ENCODE measurements around the gene CFAP65.

CFAP65 gene

DNA sequence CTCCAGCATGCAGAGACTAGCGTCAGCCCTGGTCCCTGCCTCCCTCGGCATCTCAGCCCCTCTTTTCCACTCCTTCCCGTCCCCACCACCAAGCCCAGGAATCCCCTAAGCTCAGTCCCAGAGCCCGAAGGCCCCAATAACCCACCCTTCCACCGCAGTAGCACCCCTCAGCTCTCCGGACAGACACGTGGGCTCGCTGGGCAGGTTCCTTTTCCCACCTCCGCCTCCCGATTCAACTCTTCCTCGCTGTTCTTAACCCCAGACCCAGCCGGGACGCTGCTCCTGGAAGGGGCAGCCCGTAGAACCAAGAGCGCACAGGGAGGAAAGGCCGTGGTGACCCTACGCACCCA lies 18.0 kb upstream of the CFAP65 start:
- TF ChIP-seq, protein P1, sequence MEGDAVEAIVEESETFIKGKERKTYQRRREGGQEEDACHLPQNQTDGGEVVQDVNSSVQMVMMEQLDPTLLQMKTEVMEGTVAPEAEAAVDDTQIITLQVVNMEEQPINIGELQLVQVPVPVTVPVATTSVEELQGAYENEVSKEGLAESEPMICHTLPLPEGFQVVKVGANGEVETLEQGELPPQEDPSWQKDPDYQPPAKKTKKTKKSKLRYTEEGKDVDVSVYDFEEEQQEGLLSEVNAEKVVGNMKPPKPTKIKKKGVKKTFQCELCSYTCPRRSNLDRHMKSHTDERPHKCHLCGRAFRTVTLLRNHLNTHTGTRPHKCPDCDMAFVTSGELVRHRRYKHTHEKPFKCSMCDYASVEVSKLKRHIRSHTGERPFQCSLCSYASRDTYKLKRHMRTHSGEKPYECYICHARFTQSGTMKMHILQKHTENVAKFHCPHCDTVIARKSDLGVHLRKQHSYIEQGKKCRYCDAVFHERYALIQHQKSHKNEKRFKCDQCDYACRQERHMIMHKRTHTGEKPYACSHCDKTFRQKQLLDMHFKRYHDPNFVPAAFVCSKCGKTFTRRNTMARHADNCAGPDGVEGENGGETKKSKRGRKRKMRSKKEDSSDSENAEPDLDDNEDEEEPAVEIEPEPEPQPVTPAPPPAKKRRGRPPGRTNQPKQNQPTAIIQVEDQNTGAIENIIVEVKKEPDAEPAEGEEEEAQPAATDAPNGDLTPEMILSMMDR (IDR thresholded peaks at IDR 0.05; ENCODE audit: low read depth, low read length) = no peak
- no peak overlapping the region for H3K27ac ChIP-seq
- H3K36me3 ChIP-seq = no peaks in the 10 kb centered on the region
- H3K9me3 ChIP-seq (ENCODE audit: severe bottlenecking) = peaks cover 3% of the 10 kb centered on the region
- H3K27me3 ChIP-seq (ENCODE audit: insufficient read depth, low read depth, severe bottlenecking) = peaks cover 63% of the 10 kb centered on the region
- DNase-seq = no peak
- H3K4me3 ChIP-seq (ENCODE audit: low read depth, low read length) = peak overlapping the region; percentile 33

DNA sequence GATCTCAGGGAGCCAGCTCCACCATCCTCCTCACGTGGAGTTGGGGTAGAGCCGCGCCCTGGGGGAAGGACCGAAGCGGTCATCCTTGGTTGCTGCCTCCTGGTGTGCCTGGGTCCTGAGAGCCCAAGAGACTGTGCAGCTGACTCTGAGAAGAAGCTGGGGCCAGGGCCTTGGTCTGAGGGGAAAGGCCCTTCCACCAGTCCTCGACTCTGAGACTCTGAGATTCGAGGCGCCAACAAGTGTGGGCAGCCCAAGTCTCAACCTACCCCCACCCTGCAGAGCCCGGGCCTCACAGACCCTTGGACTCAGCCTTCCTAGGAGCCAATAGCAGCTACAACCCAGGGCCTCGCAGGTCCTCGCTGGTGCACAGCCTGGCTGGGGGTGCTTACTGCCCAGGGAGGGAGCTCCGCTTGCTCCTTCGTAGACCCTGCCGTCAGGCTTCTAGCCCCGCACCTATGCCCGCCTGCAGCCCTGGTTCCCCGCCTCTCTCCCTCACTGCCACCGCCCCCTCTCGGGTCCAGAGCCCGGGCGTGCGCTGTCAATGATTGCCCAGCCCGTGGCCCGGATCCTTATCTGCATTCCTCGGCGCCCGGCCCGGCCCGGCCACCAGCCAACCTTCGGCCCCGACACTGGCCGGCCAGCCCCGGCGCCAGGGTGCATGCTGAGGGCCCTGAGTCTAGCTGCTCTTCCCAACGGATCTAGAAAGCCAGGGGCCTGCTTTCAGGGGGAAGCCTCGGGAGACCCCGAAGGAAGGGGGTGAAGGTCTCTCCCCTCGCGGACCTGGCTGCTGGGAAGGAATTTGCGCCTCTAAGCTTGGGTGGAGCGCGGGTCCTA lies 17.4 kb upstream of the CFAP65 start:
- no peak for DNase-seq
- Histone ChIP-seq H3K27ac (no peak overlapping the region), H3K27me3 (ENCODE audit: insufficient read depth, low read depth, severe bottlenecking) (peaks cover 63% of the 10 kb centered on the region), H3K4me3 (ENCODE audit: low read depth, low read length) (peak overlapping the region; percentile 33), H3K36me3 (no peaks in the 10 kb centered on the region), H3K9me3 (ENCODE audit: severe bottlenecking) (peaks cover 3% of the 10 kb centered on the region)
- TF ChIP-seq, protein P1 (IDR thresholded peaks at IDR 0.05; ENCODE audit: low read depth, low read length) = no peak

DNA sequence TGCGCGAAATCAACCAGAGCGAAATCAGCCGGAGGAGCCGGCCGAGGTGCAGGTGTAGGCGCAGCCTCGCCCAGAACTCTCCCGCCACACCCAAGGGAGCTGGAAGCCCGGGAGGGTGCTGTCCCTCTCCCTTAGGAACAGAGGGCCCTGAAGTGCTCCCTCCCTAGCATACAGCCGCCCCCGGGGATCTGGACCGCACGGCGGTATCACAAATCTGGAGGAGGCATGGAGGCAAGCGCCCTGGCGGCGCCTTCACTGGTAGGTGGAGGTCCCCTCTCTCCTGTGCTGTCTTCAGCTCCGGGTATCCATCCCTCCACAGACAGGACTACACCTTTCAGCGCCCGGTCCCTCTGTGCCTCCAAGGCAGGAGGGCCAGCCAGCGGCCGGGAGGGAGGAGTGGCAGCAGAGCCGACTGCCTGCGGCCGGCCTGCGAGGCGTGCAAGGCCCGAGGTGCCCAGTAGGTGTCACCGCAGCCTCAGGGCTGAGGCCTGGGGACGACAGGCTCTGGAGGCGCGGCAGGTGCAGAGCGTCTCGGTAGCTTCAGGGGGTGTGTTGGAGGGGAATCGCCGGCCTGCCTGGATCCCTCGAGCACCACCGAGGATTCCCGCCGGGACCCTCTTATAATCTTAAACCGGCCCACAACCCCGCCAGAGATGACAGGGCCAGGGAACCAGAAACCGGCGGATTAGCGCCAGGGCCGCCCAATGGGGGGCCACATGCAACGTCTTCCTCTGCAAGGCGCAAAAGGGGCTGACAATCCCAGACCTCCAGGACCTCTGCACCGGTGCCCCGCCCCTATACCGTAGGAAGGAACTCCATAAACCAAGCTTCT lies 16.6 kb upstream of the CFAP65 start:
- Histone ChIP-seq H3K27ac (no peak overlapping the region), H3K27me3 (ENCODE audit: insufficient read depth, low read depth, severe bottlenecking) (peaks cover 63% of the 10 kb centered on the region), H3K4me3 (ENCODE audit: low read depth, low read length) (peak overlapping the region; percentile 47), H3K9me3 (ENCODE audit: severe bottlenecking) (peaks cover 3% of the 10 kb centered on the region), H3K36me3 (no peaks in the 10 kb centered on the region)
- peak; percentile 80 for DNase-seq
- TF ChIP-seq, protein P1 (IDR thresholded peaks at IDR 0.05; ENCODE audit: low read depth, low read length) = peak; percentile 91

DNA sequence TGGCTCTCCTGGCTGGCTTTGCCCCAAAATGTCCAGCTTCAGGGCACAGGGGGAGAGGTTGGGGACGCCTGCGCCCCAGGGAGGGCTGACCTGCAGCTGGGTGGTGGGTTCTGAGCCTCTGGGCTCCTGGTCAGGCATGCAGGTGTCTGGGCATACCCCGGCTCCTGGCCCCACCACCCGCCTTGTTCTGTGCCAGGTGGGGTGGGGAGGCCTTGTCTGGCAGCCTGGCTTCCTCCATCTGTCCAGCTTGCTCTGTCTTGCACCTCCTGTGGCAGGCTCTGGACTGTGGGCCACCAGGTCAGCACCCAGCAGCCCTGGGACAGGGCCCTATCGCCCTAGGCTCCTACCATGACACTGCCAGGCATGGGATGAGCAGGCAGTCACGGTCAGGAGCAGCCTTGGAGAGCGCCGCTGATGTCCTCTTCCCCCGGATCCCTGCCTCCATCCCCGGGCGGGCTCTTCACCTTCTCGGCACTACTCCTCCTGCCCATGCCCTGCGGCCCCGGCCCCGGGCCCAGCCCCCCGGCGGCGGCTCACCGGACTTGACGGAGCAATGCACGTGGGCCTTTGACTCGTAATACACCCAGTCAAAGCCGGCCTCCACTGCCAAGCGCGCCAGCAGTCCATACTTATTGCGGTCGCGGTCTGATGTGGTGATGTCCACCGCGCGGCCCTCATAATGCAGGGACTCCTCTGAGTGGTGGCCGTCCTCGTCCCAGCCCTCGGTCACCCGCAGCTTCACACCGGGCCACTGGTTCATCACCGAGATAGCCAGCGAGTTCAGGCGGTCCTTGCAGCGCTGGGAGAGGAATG lies 15.8 kb upstream of the CFAP65 start:
- Histone ChIP-seq H3K4me3 (ENCODE audit: low read depth, low read length) (peak overlapping the region; percentile 47), H3K27me3 (ENCODE audit: insufficient read depth, low read depth, severe bottlenecking) (peaks cover 58% of the 10 kb centered on the region), H3K36me3 (no peaks in the 10 kb centered on the region), H3K9me3 (ENCODE audit: severe bottlenecking) (peaks cover 3% of the 10 kb centered on the region), H3K27ac (no peak overlapping the region)
- peak; percentile 29 for DNase-seq
- TF ChIP-seq, protein P1 (IDR thresholded peaks at IDR 0.05; ENCODE audit: low read depth, low read length) = no peak

- no peak for DNase-seq
- TF ChIP-seq, protein P1 (IDR thresholded peaks at IDR 0.05; ENCODE audit: low read depth, low read length) = no peak
- Histone ChIP-seq H3K36me3 (no peaks in the 10 kb centered on the region), H3K9me3 (ENCODE audit: severe bottlenecking) (peaks cover 3% of the 10 kb centered on the region), H3K4me3 (ENCODE audit: low read depth, low read length) (no peak overlapping the region), H3K27ac (no peak overlapping the region), H3K27me3 (ENCODE audit: insufficient read depth, low read depth, severe bottlenecking) (peaks cover 50% of the 10 kb centered on the region)
Observed at GRCh38 chr2:219056176-219056895, 15.0 kb upstream of the CFAP65 start.

Data from WERI-Rb-1 (cell line).